Left ventricle myocardium inferior (tissue), 1 donor: ENCODE data around the gene TOMM5. TPM values are rescaled to one million over a fixed set of nuclear protein-coding genes. Genes with fewer than 3 reads are reported as not detected.

Experiments used
- DNase-seq: peaks from one replicate; pipeline ENCODE4 v3.0.0-alpha.2; 2020
- H3K27ac ChIP-seq: fragments of 200-600 bp; replicated peaks from 2 replicates; pipeline ENCODE4 v1.8.0; 2021
- H3K27me3 ChIP-seq: fragments of 200-600 bp; 2 replicates; pipeline ENCODE4 v1.8.0; 2021; ENCODE audit warnings: low read depth
- H3K36me3 ChIP-seq: fragments of 200-600 bp; 2 replicates; pipeline ENCODE4 v1.8.0; 2021
- H3K4me1 ChIP-seq: fragments of 200-600 bp; 2 replicates; pipeline ENCODE4 v1.8.0; 2021
- H3K4me3 ChIP-seq: fragments of 200-600 bp; 2 replicates; pipeline ENCODE4 v1.8.0; 2021; ENCODE audit warnings: mild to moderate bottlenecking, moderate library complexity
- H3K9me3 ChIP-seq: fragments of 200-600 bp; replicated peaks from 2 replicates; pipeline ENCODE4 v1.8.0; 2021
- intact Hi-C: fragments of 100-400 bp; cut with micrococcal nuclease; formaldehyde crosslinking; loops from one replicate; pipeline ENCODE4 v1.11.0; 2022
- total RNA-seq: library from RNA; stranded (reverse); fragmentation: NEBNext Ultra II Directional; extraction: Animal tissue kit (Norgen Biotek cat#: 25700); gene quantifications from one replicate; pipeline ENCODE4 v1.2.1, GENCODE V29; 2021
- TF ChIP-seq, protein P1 (sequence below): fragments of 200-600 bp; IDR thresholded peaks from 2 replicates; pipeline ENCODE4 v1.8.0; 2021; ENCODE audit warnings: antibody characterized with exemption, mild to moderate bottlenecking, borderline replicate concordance
- donor health status: DM: no; HTN: yes; CAD: no; lungs with severe emphysema.

TOMM5 gene
- total RNA-seq, 1 donor from 2014 or later, result 56.4 TPM

DNA sequence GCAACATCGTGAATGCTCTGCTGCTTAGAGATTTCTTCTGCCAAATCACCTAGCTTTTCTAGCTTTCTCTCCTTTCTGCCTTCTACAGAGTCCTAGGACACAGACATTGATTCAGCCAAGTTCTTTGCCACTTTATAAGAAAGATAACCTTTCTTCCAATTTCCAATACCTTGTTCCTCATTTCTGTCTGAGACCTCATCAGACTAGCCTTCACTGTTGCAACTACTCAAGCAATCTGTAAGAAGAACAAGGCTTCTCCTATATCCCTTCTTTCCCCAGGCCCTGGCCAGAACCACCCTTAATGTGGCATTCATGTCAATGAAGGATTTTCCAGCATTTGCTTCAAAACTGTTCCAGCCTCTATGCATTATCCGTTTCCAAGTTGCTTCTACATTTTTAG, 40.5 kb downstream of the TOMM5 start:
- Histone ChIP-seq H3K36me3 (no peaks in the 10 kb centered on the region), H3K4me1 (no peaks in the 10 kb centered on the region), H3K27ac (no peak overlapping the region), H3K27me3 (no peaks in the 10 kb centered on the region), H3K4me3 (no peak overlapping the region), H3K9me3 (no peaks in the 10 kb centered on the region)
- TF ChIP-seq, protein P1, sequence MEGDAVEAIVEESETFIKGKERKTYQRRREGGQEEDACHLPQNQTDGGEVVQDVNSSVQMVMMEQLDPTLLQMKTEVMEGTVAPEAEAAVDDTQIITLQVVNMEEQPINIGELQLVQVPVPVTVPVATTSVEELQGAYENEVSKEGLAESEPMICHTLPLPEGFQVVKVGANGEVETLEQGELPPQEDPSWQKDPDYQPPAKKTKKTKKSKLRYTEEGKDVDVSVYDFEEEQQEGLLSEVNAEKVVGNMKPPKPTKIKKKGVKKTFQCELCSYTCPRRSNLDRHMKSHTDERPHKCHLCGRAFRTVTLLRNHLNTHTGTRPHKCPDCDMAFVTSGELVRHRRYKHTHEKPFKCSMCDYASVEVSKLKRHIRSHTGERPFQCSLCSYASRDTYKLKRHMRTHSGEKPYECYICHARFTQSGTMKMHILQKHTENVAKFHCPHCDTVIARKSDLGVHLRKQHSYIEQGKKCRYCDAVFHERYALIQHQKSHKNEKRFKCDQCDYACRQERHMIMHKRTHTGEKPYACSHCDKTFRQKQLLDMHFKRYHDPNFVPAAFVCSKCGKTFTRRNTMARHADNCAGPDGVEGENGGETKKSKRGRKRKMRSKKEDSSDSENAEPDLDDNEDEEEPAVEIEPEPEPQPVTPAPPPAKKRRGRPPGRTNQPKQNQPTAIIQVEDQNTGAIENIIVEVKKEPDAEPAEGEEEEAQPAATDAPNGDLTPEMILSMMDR, result no peak
- intact Hi-C loops, result no loop called here
- DNase-seq, result no peak

DNA sequence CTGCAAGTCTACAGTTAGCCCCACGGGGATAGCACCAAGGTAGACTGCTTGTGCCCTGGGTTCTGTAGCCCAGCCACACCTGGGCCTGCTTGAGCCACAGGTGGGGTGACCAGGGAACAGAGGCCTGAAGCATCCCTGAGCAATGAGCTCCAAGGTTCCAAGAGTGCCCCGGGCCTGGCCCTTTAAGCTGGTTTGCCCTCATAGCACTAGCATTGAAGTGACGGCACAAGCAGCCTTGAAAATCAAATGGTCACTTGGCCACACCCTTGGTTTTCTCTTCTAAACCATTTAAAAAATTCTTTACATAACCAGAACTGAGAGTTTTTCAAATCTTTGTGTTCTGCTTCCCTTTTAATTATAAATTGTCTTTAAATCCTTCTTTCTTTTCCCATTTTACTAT, 40.9 kb downstream of the TOMM5 start:
- Histone ChIP-seq H3K27ac (no peak overlapping the region), H3K4me3 (no peak overlapping the region), H3K9me3 (no peaks in the 10 kb centered on the region), H3K36me3 (no peaks in the 10 kb centered on the region), H3K27me3 (no peaks in the 10 kb centered on the region), H3K4me1 (no peaks in the 10 kb centered on the region)
- intact Hi-C loops, result no loop called here
- no peak for DNase-seq
- TF ChIP-seq, protein P1, result no peak

DNA sequence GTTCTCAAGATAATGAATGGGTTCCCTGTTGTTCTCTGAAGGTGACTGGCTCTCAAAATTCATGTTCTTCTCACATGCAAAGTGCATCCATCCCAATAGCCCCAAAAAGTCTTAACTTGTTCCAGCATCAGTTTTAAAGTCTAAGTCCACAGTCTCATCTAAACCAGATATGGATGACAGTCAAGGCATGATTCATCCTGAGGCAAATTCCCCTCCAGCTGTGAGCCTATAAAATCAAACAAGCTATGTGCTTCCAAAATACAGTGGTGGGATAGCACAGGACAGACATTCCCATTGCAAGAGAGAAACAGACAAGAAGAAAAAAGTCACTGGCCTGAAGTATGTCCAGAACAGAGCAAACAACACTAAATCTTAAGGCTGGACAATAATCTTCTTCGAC, 41.6 kb downstream of the TOMM5 start:
- intact Hi-C loops, result no loop called here
- no peak overlapping the region for H3K4me3 ChIP-seq
- no peaks in the 10 kb centered on the region for H3K36me3 ChIP-seq
- H3K9me3 ChIP-seq, result no peaks in the 10 kb centered on the region
- H3K27me3 ChIP-seq, result no peaks in the 10 kb centered on the region
- H3K27ac ChIP-seq, result no peak overlapping the region
- H3K4me1 ChIP-seq, result no peaks in the 10 kb centered on the region
- no peak for DNase-seq
- TF ChIP-seq, protein P1, result no peak

DNA sequence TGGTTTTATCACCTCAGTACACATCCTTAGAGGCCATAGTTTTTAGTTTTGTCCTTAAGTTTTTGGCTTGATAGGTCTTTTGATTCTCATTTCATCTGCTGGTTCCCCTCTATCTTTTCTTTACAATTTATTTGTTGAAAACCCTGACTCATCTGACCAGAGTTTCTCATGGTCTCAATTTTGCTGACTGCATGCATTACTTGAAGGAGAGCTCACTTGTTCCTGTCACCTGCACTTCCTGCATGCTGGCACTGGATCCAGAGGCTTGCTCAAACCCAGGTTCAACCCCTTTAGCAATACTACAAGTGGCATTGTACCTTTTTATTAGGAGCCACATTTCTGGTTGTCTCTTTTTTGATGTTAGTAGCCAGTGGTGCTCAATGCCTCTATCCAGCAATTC, 42.9 kb downstream of the TOMM5 start:
- H3K4me1 ChIP-seq, result no peaks in the 10 kb centered on the region
- H3K27ac ChIP-seq, result no peak overlapping the region
- no peak overlapping the region for H3K4me3 ChIP-seq
- H3K9me3 ChIP-seq, result no peaks in the 10 kb centered on the region
- DNase-seq, result no peak
- no peaks in the 10 kb centered on the region for H3K27me3 ChIP-seq
- intact Hi-C loops, result no loop called here
- H3K36me3 ChIP-seq, result no peaks in the 10 kb centered on the region
- TF ChIP-seq, protein P1, result no peak

DNA sequence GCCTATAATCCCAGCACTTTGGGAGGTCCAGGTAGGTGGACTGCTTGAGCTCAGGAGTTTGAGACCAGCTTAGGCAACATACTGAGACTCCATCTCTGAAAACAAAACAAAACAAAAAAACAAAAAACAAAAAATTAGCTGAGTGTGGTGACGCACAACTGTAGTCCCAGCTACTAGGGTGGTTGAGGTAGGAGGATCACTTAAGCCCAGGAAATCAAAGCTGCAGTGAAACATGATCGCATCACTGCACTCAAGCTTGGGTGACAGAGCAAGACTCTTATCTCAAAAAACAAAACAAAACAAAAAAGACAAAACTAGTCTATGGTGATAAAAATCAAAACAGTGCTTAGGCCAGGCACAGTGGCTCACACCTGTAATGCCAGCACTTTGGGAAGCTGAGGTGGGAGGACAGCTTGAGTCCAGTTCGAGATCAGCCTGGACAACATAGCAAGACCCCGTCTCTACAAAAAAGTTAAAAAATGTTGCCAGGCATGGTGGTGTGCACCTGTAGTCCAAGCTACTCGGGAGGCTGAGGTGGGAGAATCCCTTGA, 45.0 kb downstream of the TOMM5 start:
- Histone ChIP-seq H3K9me3 (no peaks in the 10 kb centered on the region), H3K27me3 (no peaks in the 10 kb centered on the region), H3K4me3 (no peak overlapping the region), H3K27ac (no peak overlapping the region), H3K36me3 (no peaks in the 10 kb centered on the region), H3K4me1 (no peaks in the 10 kb centered on the region)
- DNase-seq, result no peak
- TF ChIP-seq, protein P1, result no peak
- intact Hi-C loops, result no loop called here
